Smooth muscle cell (in vitro differentiated cells): Measurements from ENCODE around the gene SDHA. TPM values are rescaled to one million over a fixed set of nuclear protein-coding genes. Genes with fewer than 3 reads are reported as not detected.

Experiments
- DNase-seq: peaks from one replicate; lab custom pipeline; 2025; ENCODE audit not compliant: unreplicated experiment; lab: John Stamatoyannopoulos, UW
- H2AFZ ChIP-seq: fragments of 200-600 bp; sonication (generic); 2 replicates; pipeline ENCODE4 v1.6.0; 2016; ENCODE audit warnings: antibody characterized with exemption, low read depth, mild to moderate bottlenecking
- H3F3A ChIP-seq: fragments of 200-600 bp; sonication (generic); 2 replicates; pipeline ENCODE4 v1.6.0; 2017; ENCODE audit warnings: antibody characterized with exemption, low read depth
- H3K27ac ChIP-seq: fragments of 200-600 bp; sonication (generic); 2 replicates; pipeline ENCODE4 v1.5.1; 2016; ENCODE audit warnings: low read depth, mild to moderate bottlenecking
- H3K27me3 ChIP-seq: fragments of 200-600 bp; sonication (generic); 2 replicates; pipeline ENCODE4 v1.6.1; 2016; ENCODE audit warnings: low read depth, mild to moderate bottlenecking
- H3K36me3 ChIP-seq: fragments of 200-600 bp; sonication (generic); 2 replicates; pipeline ENCODE4 v1.5.1; 2016; ENCODE audit warnings: low read depth
- H3K4me1 ChIP-seq: fragments of 200-600 bp; sonication (generic); 2 replicates; pipeline ENCODE4 v1.5.1; 2016; ENCODE audit warnings: low read depth
- H3K4me2 ChIP-seq: fragments of 200-600 bp; sonication (generic); 2 replicates; pipeline ENCODE4 v1.6.0; 2016; ENCODE audit warnings: mild to moderate bottlenecking
- H3K4me3 ChIP-seq: fragments of 200-600 bp; sonication (generic); 2 replicates; pipeline ENCODE4 v1.5.1; 2016; ENCODE audit warnings: mild to moderate bottlenecking
- H3K79me2 ChIP-seq: fragments of 200-600 bp; sonication (generic); 2 replicates; pipeline ENCODE4 v1.6.0; 2016; ENCODE audit warnings: low read depth, mild to moderate bottlenecking
- H3K9ac ChIP-seq: fragments of 200-600 bp; sonication (generic); 2 replicates; pipeline ENCODE4 v1.6.0; 2016; ENCODE audit warnings: low read depth
- H3K9me3 ChIP-seq: fragments of 200-600 bp; sonication (generic); replicated peaks from 2 replicates; pipeline ENCODE4 v1.5.1; 2016; ENCODE audit warnings: low read depth
- H4K20me1 ChIP-seq: fragments of 200-600 bp; sonication (generic); 2 replicates; pipeline ENCODE4 v1.6.0; 2016; ENCODE audit warnings: low read depth
- WGBS: methylation state at CpG from one replicate; pipeline ENCODE4 v1.1.7; 2016; ENCODE audit warnings: low lambda C conversion rate; 5-methylcytosine and 5-hydroxymethylcytosine counted together
- polyA plus RNA-seq: library from polyadenylated mRNA; unstranded; fragments of >200 nt; fragmentation: Nextera tagmentation; extraction: Ambion mirVana; gene quantifications from 2 replicates; pipeline ENCODE4 v1.2.1, GENCODE V29; 2016
- total RNA-seq: library from RNA; depleted of rRNA; stranded (reverse); fragments of >200 nt; gene quantifications from 2 replicates; pipeline ENCODE4 v1.2.3, GENCODE V29; 2014
- TF ChIP-seq, protein P1 (sequence below): fragments of 200-600 bp; sonication (generic); IDR thresholded peaks from 2 replicates; pipeline ENCODE4 v1.5.1; 2017; ENCODE audit warnings: borderline replicate concordance, mild to moderate bottlenecking, antibody characterized with exemption; ENCODE audit not compliant: insufficient read depth, poor library complexity, severe bottlenecking

The SDHA gene
- total and polyA plus RNA-seq, 2 experiments from 2014 or later: 59.7 to 130 TPM

GRCh38 chr5:181160-181559 lies 37.0 kb upstream of the SDHA start:
- Histone ChIP-seq H3F3A (no peaks in the 10 kb centered on the region), H3K79me2 (no peaks in the 10 kb centered on the region), H3K27ac (no peak overlapping the region), H3K36me3 (no peaks in the 10 kb centered on the region), H2AFZ (no peak overlapping the region), H3K27me3 (no peaks in the 10 kb centered on the region), H3K4me2 (no peak overlapping the region), H3K9ac (no peak overlapping the region), H3K9me3 (no peaks in the 10 kb centered on the region), H3K4me3 (no peak overlapping the region), H4K20me1 (no peaks in the 10 kb centered on the region), H3K4me1 (no peaks in the 10 kb centered on the region)
- TF ChIP-seq, protein P1, sequence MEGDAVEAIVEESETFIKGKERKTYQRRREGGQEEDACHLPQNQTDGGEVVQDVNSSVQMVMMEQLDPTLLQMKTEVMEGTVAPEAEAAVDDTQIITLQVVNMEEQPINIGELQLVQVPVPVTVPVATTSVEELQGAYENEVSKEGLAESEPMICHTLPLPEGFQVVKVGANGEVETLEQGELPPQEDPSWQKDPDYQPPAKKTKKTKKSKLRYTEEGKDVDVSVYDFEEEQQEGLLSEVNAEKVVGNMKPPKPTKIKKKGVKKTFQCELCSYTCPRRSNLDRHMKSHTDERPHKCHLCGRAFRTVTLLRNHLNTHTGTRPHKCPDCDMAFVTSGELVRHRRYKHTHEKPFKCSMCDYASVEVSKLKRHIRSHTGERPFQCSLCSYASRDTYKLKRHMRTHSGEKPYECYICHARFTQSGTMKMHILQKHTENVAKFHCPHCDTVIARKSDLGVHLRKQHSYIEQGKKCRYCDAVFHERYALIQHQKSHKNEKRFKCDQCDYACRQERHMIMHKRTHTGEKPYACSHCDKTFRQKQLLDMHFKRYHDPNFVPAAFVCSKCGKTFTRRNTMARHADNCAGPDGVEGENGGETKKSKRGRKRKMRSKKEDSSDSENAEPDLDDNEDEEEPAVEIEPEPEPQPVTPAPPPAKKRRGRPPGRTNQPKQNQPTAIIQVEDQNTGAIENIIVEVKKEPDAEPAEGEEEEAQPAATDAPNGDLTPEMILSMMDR: no peak
- 95% methylated on average over 9 of the region's 9 CpGs for WGBS
- no peak for DNase-seq

GRCh38 chr5:181566-181965 lies 36.6 kb upstream of the SDHA start:
- TF ChIP-seq, protein P1: no peak

DNA sequence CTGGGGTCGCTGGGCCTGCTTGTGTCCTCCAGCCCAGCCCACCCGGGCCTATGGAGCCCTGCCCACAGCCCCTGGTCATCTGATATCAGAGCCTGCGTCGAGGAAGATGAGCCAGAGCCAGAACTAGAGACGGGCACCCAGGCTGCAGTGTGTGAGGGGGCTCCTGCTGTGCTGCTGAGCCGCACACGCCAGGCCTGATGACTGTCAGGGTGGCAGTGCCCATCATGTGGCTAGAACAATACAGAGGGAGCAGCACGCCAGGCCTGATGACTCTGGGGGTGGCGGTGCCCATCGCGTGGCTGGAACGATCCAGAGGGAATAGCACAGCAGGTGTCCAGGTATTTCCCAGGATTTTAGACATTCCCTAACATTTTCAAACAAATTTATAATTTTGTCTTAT lies 36.0 kb upstream of the SDHA start:
- DNase-seq: no peak

More at GRCh38 chr5:181566-181965, 36.6 kb upstream of the SDHA start:
- Histone ChIP-seq H3F3A (no peaks in the 10 kb centered on the region), H3K9ac (no peak overlapping the region), H3K36me3 (no peaks in the 10 kb centered on the region), H3K79me2 (no peaks in the 10 kb centered on the region), H3K27ac (no peak overlapping the region), H3K27me3 (no peaks in the 10 kb centered on the region), H2AFZ (no peak overlapping the region), H3K4me1 (no peaks in the 10 kb centered on the region), H4K20me1 (no peaks in the 10 kb centered on the region), H3K9me3 (no peaks in the 10 kb centered on the region), H3K4me3 (no peak overlapping the region), H3K4me2 (no peak overlapping the region)
- 95% methylated on average over 22 of the region's 22 CpGs for WGBS
- DNase-seq: no peak

GRCh38 chr5:184471-184870 lies 33.6 kb upstream of the SDHA start:
- no peaks in the 10 kb centered on the region for H3K79me2 ChIP-seq
- H3K27ac ChIP-seq: no peak overlapping the region
- no peak overlapping the region for H3K4me2 ChIP-seq
- H3K9me3 ChIP-seq: no peaks in the 10 kb centered on the region
- TF ChIP-seq, protein P1: no peak
- no peak overlapping the region for H2AFZ ChIP-seq
- 67% methylated on average over 7 of the region's 7 CpGs for WGBS
- H3K27me3 ChIP-seq: no peaks in the 10 kb centered on the region
- H4K20me1 ChIP-seq: no peaks in the 10 kb centered on the region
- H3F3A ChIP-seq: no peaks in the 10 kb centered on the region
- no peak overlapping the region for H3K9ac ChIP-seq
- no peak for DNase-seq
- H3K36me3 ChIP-seq: no peaks in the 10 kb centered on the region
- no peak overlapping the region for H3K4me3 ChIP-seq
- peaks cover 3% of the 10 kb centered on the region for H3K4me1 ChIP-seq

More for the DNA sequence above, 36.0 kb upstream of the SDHA start:
- H3K9me3 ChIP-seq: no peaks in the 10 kb centered on the region
- 96% methylated on average over 12 of the region's 12 CpGs for WGBS
- TF ChIP-seq, protein P1: no peak
- no peak overlapping the region for H3K4me2 ChIP-seq
- H3K36me3 ChIP-seq: no peaks in the 10 kb centered on the region
- no peaks in the 10 kb centered on the region for H3K4me1 ChIP-seq
- no peaks in the 10 kb centered on the region for H3K79me2 ChIP-seq
- no peaks in the 10 kb centered on the region for H3F3A ChIP-seq
- no peaks in the 10 kb centered on the region for H3K27me3 ChIP-seq
- H3K4me3 ChIP-seq: no peak overlapping the region
- H3K27ac ChIP-seq: no peak overlapping the region
- no peak overlapping the region for H3K9ac ChIP-seq
- no peak overlapping the region for H2AFZ ChIP-seq
- H4K20me1 ChIP-seq: no peaks in the 10 kb centered on the region
